ENCODE measurements around the gene CSAG2.

DNA sequence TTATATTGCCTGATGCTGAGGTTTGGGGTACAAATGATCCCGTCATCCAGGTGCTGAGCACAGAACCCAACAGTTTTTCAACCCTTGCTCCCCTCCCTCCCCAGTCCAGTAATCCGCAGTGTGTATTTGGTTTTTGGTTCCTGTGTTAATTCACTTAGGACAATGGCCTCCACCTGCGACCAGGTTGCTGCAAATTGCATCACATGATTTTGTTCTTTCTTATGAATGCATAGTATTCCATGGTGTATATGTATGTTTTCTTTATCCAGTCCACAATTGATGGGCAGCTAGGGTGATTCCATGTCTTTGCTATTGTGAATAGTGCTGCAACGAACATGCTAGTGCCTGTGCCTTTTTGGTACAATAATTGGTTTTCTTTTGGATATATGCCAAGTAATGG, 46.0 kb downstream of the CSAG2 start:
- no peak for TF ChIP-seq POLR2AphosphoS5 (IDR thresholded peaks at IDR 0.05)
- TF ChIP-seq, protein P1, sequence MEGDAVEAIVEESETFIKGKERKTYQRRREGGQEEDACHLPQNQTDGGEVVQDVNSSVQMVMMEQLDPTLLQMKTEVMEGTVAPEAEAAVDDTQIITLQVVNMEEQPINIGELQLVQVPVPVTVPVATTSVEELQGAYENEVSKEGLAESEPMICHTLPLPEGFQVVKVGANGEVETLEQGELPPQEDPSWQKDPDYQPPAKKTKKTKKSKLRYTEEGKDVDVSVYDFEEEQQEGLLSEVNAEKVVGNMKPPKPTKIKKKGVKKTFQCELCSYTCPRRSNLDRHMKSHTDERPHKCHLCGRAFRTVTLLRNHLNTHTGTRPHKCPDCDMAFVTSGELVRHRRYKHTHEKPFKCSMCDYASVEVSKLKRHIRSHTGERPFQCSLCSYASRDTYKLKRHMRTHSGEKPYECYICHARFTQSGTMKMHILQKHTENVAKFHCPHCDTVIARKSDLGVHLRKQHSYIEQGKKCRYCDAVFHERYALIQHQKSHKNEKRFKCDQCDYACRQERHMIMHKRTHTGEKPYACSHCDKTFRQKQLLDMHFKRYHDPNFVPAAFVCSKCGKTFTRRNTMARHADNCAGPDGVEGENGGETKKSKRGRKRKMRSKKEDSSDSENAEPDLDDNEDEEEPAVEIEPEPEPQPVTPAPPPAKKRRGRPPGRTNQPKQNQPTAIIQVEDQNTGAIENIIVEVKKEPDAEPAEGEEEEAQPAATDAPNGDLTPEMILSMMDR (IDR thresholded peaks at IDR 0.05) = no peak
- no peak for TF ChIP-seq POLR2A (IDR thresholded peaks at IDR 0.05)

Data from prostate gland (tissue), 2 donors.